ENCODE results near the gene EIF2AK3.

The EIF2AK3 gene

DNA sequence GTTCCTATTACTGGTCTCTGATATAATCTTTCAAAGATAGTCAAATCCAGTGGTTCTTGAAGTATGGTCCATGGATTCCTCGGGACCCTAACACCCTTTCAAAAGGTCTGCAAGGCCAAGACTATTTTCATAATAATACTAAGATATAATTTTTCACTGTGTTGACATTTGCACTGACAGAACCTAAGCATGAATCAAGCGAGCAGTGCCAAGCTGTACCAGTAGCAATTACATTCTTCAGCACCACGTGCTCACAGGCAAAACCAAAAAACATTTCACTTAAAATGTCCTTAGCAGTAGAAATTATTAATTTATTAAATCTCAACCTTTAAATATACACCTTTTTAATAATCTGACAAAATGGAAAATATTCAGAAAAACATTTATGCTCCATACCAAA, 59.1 kb downstream of the EIF2AK3 start:
- Histone ChIP-seq H3K36me3 (ENCODE audit: insufficient read depth, low read length) (peaks cover 51% of the 10 kb centered on the region), H3K9me3 (ENCODE audit: low read length) (no peaks in the 10 kb centered on the region), H3K9me2 (ENCODE audit: low read depth, low read length) (no peaks in the 10 kb centered on the region), H2AFZ (ENCODE audit: low read length) (no peak overlapping the region), H3K27me3 (ENCODE audit: insufficient read depth, low read length) (no peaks in the 10 kb centered on the region), H3K4me1 (ENCODE audit: insufficient read depth, low read length, severe bottlenecking) (no peaks in the 10 kb centered on the region), H3K4me3 (ENCODE audit: low read depth, low read length, poor library complexity, severe bottlenecking) (no peak overlapping the region), H3K27ac (ENCODE audit: low read depth, low read length, poor library complexity, severe bottlenecking) (no peak overlapping the region), H3K4me2 (ENCODE audit: low read length) (no peak overlapping the region), H3F3A (ENCODE audit: insufficient read depth, low read length) (no peaks in the 10 kb centered on the region), H3K9ac (ENCODE audit: low read length) (no peak overlapping the region), H4K20me1 (ENCODE audit: insufficient read depth, low read length) (no peaks in the 10 kb centered on the region), H3K79me2 (ENCODE audit: insufficient read depth, low read length) (no peaks in the 10 kb centered on the region)
- TF ChIP-seq, protein P1, sequence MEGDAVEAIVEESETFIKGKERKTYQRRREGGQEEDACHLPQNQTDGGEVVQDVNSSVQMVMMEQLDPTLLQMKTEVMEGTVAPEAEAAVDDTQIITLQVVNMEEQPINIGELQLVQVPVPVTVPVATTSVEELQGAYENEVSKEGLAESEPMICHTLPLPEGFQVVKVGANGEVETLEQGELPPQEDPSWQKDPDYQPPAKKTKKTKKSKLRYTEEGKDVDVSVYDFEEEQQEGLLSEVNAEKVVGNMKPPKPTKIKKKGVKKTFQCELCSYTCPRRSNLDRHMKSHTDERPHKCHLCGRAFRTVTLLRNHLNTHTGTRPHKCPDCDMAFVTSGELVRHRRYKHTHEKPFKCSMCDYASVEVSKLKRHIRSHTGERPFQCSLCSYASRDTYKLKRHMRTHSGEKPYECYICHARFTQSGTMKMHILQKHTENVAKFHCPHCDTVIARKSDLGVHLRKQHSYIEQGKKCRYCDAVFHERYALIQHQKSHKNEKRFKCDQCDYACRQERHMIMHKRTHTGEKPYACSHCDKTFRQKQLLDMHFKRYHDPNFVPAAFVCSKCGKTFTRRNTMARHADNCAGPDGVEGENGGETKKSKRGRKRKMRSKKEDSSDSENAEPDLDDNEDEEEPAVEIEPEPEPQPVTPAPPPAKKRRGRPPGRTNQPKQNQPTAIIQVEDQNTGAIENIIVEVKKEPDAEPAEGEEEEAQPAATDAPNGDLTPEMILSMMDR (IDR thresholded peaks at IDR 0.05; ENCODE audit: low read length) = no peak
- no peak for TF ChIP-seq EZH2 (IDR thresholded peaks at IDR 0.05; ENCODE audit: borderline replicate concordance, low read length)

DNA sequence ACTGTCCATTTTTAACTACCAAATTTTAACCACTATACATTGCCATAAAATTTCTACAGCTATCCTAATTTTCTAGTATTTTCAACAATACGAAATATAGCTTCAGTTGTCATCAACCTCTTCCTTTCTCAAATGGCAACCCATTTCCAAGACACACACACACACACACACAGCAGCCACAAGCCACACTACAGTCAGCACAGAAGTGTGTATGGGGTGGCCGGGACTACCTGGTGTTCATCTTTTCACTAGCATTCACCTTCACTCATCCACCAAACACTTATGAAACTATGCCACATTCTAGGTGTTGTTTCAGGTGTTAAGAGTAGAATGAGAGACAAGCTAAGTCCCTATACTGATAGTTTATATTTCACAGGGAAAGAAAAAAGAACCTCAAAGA, 62.9 kb downstream of the EIF2AK3 start:
- Histone ChIP-seq H3F3A (ENCODE audit: insufficient read depth, low read length) (no peaks in the 10 kb centered on the region), H3K27me3 (ENCODE audit: insufficient read depth, low read length) (no peaks in the 10 kb centered on the region), H3K36me3 (ENCODE audit: insufficient read depth, low read length) (peaks cover 51% of the 10 kb centered on the region), H3K9me2 (ENCODE audit: low read depth, low read length) (no peaks in the 10 kb centered on the region), H3K4me1 (ENCODE audit: insufficient read depth, low read length, severe bottlenecking) (no peaks in the 10 kb centered on the region), H3K27ac (ENCODE audit: low read depth, low read length, poor library complexity, severe bottlenecking) (no peak overlapping the region), H2AFZ (ENCODE audit: low read length) (no peak overlapping the region), H4K20me1 (ENCODE audit: insufficient read depth, low read length) (no peaks in the 10 kb centered on the region), H3K4me2 (ENCODE audit: low read length) (no peak overlapping the region), H3K4me3 (ENCODE audit: low read depth, low read length, poor library complexity, severe bottlenecking) (no peak overlapping the region), H3K9me3 (ENCODE audit: low read length) (no peaks in the 10 kb centered on the region), H3K79me2 (ENCODE audit: insufficient read depth, low read length) (no peaks in the 10 kb centered on the region), H3K9ac (ENCODE audit: low read length) (no peak overlapping the region)
- TF ChIP-seq, protein P1 (IDR thresholded peaks at IDR 0.05; ENCODE audit: low read length) = no peak
- TF ChIP-seq EZH2 (IDR thresholded peaks at IDR 0.05; ENCODE audit: borderline replicate concordance, low read length) = no peak

DNA sequence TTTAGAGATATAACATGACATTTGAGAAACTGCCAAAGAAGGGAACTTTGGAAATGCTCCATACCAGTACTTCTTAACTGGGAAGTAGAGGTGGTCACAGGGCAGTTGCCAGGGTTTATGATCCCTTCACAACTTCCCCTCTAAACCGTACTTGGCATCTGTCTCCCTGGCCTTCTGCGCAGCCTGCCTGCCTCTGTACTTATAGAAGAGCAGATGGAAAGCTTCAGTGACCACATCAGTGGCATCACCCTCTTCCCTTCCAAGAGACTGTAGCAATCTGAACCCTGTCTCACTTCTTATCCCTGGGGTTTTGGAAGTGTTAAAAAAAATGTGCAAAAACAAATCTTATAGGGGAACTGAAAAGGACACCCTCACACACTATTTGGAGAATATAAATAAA, 64.1 kb downstream of the EIF2AK3 start:
- H3K79me2 ChIP-seq (ENCODE audit: insufficient read depth, low read length) = no peaks in the 10 kb centered on the region
- peaks cover 51% of the 10 kb centered on the region for H3K36me3 ChIP-seq (ENCODE audit: insufficient read depth, low read length)
- no peaks in the 10 kb centered on the region for H3K27me3 ChIP-seq (ENCODE audit: insufficient read depth, low read length)
- no peak overlapping the region for H3K4me2 ChIP-seq (ENCODE audit: low read length)
- no peaks in the 10 kb centered on the region for H3K9me2 ChIP-seq (ENCODE audit: low read depth, low read length)
- no peak overlapping the region for H3K4me3 ChIP-seq (ENCODE audit: low read depth, low read length, poor library complexity, severe bottlenecking)
- H3F3A ChIP-seq (ENCODE audit: insufficient read depth, low read length) = no peaks in the 10 kb centered on the region; the same call in 1 of the 2 replicates
- H2AFZ ChIP-seq (ENCODE audit: low read length) = no peak overlapping the region
- TF ChIP-seq, protein P1 (IDR thresholded peaks at IDR 0.05; ENCODE audit: low read length) = no peak
- TF ChIP-seq EZH2 (IDR thresholded peaks at IDR 0.05; ENCODE audit: borderline replicate concordance, low read length) = no peak
- H3K4me1 ChIP-seq (ENCODE audit: insufficient read depth, low read length, severe bottlenecking) = no peaks in the 10 kb centered on the region
- no peaks in the 10 kb centered on the region for H3K9me3 ChIP-seq (ENCODE audit: low read length)
- no peaks in the 10 kb centered on the region for H4K20me1 ChIP-seq (ENCODE audit: insufficient read depth, low read length)
- H3K27ac ChIP-seq (ENCODE audit: low read depth, low read length, poor library complexity, severe bottlenecking) = no peak overlapping the region
- no peak overlapping the region for H3K9ac ChIP-seq (ENCODE audit: low read length)

Measured in OCI-LY1 (cell line).